Activated naive CD4-positive, alpha-beta T cell treated with anti-CD3 and anti-CD28 coated beads, Interleukin-2, amount 10 ng/mL, durations not matched to agents 7 days and 5 days (primary cell): ENCODE data around the gene FCHSD1.
A peak's percentile ranks its signal among the peaks of the same experiment; 100 is the strongest.

Experiments used
- CTCF ChIA-PET: fragments of 350-600 bp; sonication (Branson Sonifier 250); formaldehyde crosslinking; loops from one replicate; lab custom pipeline; 2021; ENCODE audit warnings: antibody characterized with exemption; lab: Charles Lee
- DNase-seq: peaks from one replicate; pipeline ENCODE4 v3.0.0-alpha.2; 2020
- H3K27ac Mint-ChIP-seq: one replicate; pipeline ENCODE4 v1.8.0; 2021; ENCODE audit warnings: mild to moderate bottlenecking, moderate library complexity, mixed read lengths
- H3K27me3 Mint-ChIP-seq: one replicate; pipeline ENCODE4 v1.8.0; 2021; ENCODE audit warnings: mild to moderate bottlenecking, mixed read lengths
- H3K36me3 Mint-ChIP-seq: one replicate; pipeline ENCODE4 v1.8.0; 2021; ENCODE audit warnings: mixed read lengths
- H3K4me1 Mint-ChIP-seq: one replicate; pipeline ENCODE4 v1.8.0; 2021; ENCODE audit warnings: mixed read lengths
- H3K4me3 Mint-ChIP-seq: one replicate; pipeline ENCODE4 v1.8.0; 2021; ENCODE audit warnings: mild to moderate bottlenecking, moderate library complexity, mixed read lengths
- H3K9me3 Mint-ChIP-seq: one replicate; pipeline ENCODE4 v1.8.0; 2021; ENCODE audit warnings: mixed read lengths

FCHSD1 gene

GRCh38 chr5:141647242-141647641, 4.0 kb downstream of the FCHSD1 start:
- no peaks in the 10 kb centered on the region for H3K9me3 Mint-ChIP-seq
- CTCF ChIA-PET, result interaction anchor here (0.9 to 1.7 kb wide), 3 partner anchors 10 to 55 kb away, joined by 3 to 7 read pairs (median 3); no protein-coding TSS in a partner anchor
- H3K4me1 Mint-ChIP-seq, result peaks cover 33% of the 10 kb centered on the region
- H3K36me3 Mint-ChIP-seq, result peaks cover 15% of the 10 kb centered on the region
- H3K27me3 Mint-ChIP-seq, result no peaks in the 10 kb centered on the region
- peak; percentile 17 for DNase-seq
- no peak overlapping the region for H3K4me3 Mint-ChIP-seq
- no peak overlapping the region for H3K27ac Mint-ChIP-seq

GRCh38 chr5:141646026-141646425, 5.2 kb downstream of the FCHSD1 start:
- CTCF ChIA-PET, result interaction anchor here (1.4 to 1.7 kb wide), 2 partner anchors 54 kb away, joined by 3 to 7 read pairs; no protein-coding TSS in a partner anchor
- peaks cover 23% of the 10 kb centered on the region for H3K36me3 Mint-ChIP-seq
- no peak overlapping the region for H3K4me3 Mint-ChIP-seq
- no peaks in the 10 kb centered on the region for H3K9me3 Mint-ChIP-seq
- no peaks in the 10 kb centered on the region for H3K27me3 Mint-ChIP-seq
- peaks cover 31% of the 10 kb centered on the region for H3K4me1 Mint-ChIP-seq
- no peak overlapping the region for H3K27ac Mint-ChIP-seq
- DNase-seq, result no peak

GRCh38 chr5:141641634-141642267, 9.5 kb downstream of the FCHSD1 start:
- Mint-ChIP-seq H3K27me3 (no peaks in the 10 kb centered on the region), H3K36me3 (peaks cover 29% of the 10 kb centered on the region), H3K9me3 (no peaks in the 10 kb centered on the region), H3K4me3 (no peak overlapping the region), H3K4me1 (peaks cover 22% of the 10 kb centered on the region), H3K27ac (no peak overlapping the region)
- DNase-seq, result peak; percentile 19
- CTCF ChIA-PET, result interaction anchor here (0.9 to 3.1 kb wide), 6 partner anchors 8 to 49 kb away, joined by 3 to 18 read pairs (median 4); partner anchors contain the start of gene DIAPH1

GRCh38 chr5:141640698-141641097, 10.5 kb downstream of the FCHSD1 start:
- Mint-ChIP-seq H3K27ac (no peak overlapping the region), H3K4me1 (peaks cover 28% of the 10 kb centered on the region), H3K27me3 (no peaks in the 10 kb centered on the region), H3K36me3 (peaks cover 26% of the 10 kb centered on the region), H3K9me3 (no peaks in the 10 kb centered on the region), H3K4me3 (no peak overlapping the region)
- CTCF ChIA-PET, result interaction anchor here (1.4 to 3.1 kb wide), 3 partner anchors 21 to 48 kb away, joined by 3 to 18 read pairs (median 15); partner anchors contain the start of gene DIAPH1
- DNase-seq, result peak; percentile 20

- Mint-ChIP-seq H3K4me3 (no peak overlapping the region), H3K36me3 (peaks cover 28% of the 10 kb centered on the region), H3K9me3 (no peaks in the 10 kb centered on the region), H3K27me3 (no peaks in the 10 kb centered on the region), H3K27ac (no peak overlapping the region), H3K4me1 (peaks cover 35% of the 10 kb centered on the region)
- no peak for DNase-seq
- CTCF ChIA-PET, result interaction anchor here (1.6 to 5.8 kb wide), 2 partner anchors 18 to 48 kb away, joined by 4 to 46 read pairs; no protein-coding TSS in a partner anchor
These were observed 11.2 kb downstream of the FCHSD1 start for GRCh38 chr5:141640051-141640415.

GRCh38 chr5:141639357-141640050, 11.7 kb downstream of the FCHSD1 start:
- peaks cover 40% of the 10 kb centered on the region for H3K4me1 Mint-ChIP-seq
- no peaks in the 10 kb centered on the region for H3K9me3 Mint-ChIP-seq
- H3K36me3 Mint-ChIP-seq, result peaks cover 29% of the 10 kb centered on the region
- H3K4me3 Mint-ChIP-seq, result no peak overlapping the region
- DNase-seq, result no peak
- H3K27ac Mint-ChIP-seq, result no peak overlapping the region
- no peaks in the 10 kb centered on the region for H3K27me3 Mint-ChIP-seq
- CTCF ChIA-PET, result interaction anchor here (1.6 to 5.8 kb wide), 2 partner anchors 17 to 47 kb away, joined by 4 to 46 read pairs; no protein-coding TSS in a partner anchor

- Mint-ChIP-seq H3K4me1 (peaks cover 46% of the 10 kb centered on the region), H3K27ac (peak overlapping the region; percentile 88), H3K36me3 (peaks cover 32% of the 10 kb centered on the region), H3K27me3 (no peaks in the 10 kb centered on the region), H3K4me3 (peak overlapping the region; percentile 94), H3K9me3 (no peaks in the 10 kb centered on the region)
- CTCF ChIA-PET, result interaction anchor here (1.2 to 5.8 kb wide), 5 partner anchors 16 to 75 kb away, joined by 4 to 46 read pairs (median 7); partner anchors contain the start of gene DIAPH1
- DNase-seq, result no peak
These were observed 12.4 kb downstream of the FCHSD1 start for GRCh38 chr5:141638771-141639170.

- Mint-ChIP-seq H3K9me3 (no peaks in the 10 kb centered on the region), H3K27ac (peak overlapping the region; percentile 88), H3K4me3 (peak overlapping the region; percentile 94), H3K27me3 (no peaks in the 10 kb centered on the region), H3K4me1 (peaks cover 46% of the 10 kb centered on the region), H3K36me3 (peaks cover 34% of the 10 kb centered on the region)
- CTCF ChIA-PET, result interaction anchor here (0.7 to 5.8 kb wide), 9 partner anchors 9 to 208 kb away, joined by 3 to 46 read pairs (median 4); partner anchors contain the start of genes DIAPH1 and PCDHGA12
- peak; percentile 75 for DNase-seq
These were observed 13.3 kb downstream of the FCHSD1 start for GRCh38 chr5:141637767-141638419.

GRCh38 chr5:141637123-141637766, 14.0 kb downstream of the FCHSD1 start:
- peak; percentile 72 for DNase-seq
- Mint-ChIP-seq H3K9me3 (no peaks in the 10 kb centered on the region), H3K36me3 (peaks cover 39% of the 10 kb centered on the region), H3K27me3 (no peaks in the 10 kb centered on the region), H3K4me3 (peak overlapping the region; percentile 94), H3K27ac (peak overlapping the region; percentile 88), H3K4me1 (peaks cover 46% of the 10 kb centered on the region)
- CTCF ChIA-PET, result interaction anchor here (0.7 to 5.8 kb wide), 12 partner anchors 10 to 207 kb away, joined by 3 to 46 read pairs (median 5); partner anchors contain the start of genes DIAPH1 and PCDHGA12

GRCh38 chr5:141636413-141637122, 14.7 kb downstream of the FCHSD1 start, which contains the start of the genes HDAC3 and RELL2:
Gene HDAC3, minus strand, starts transcription at chr5:141636849. Its CDS starts 59 bp downstream, at chr5:141636790.
Gene RELL2, plus strand, starts transcription at chr5:141636997. Its CDS starts 1,229 bp downstream, at chr5:141638226.
- H3K36me3 Mint-ChIP-seq, result peaks cover 35% of the 10 kb centered on the region
- peaks cover 40% of the 10 kb centered on the region for H3K4me1 Mint-ChIP-seq
- no peaks in the 10 kb centered on the region for H3K27me3 Mint-ChIP-seq
- H3K4me3 Mint-ChIP-seq, result peak within 1 kb of the TSS; percentile 94
- peak within 1 kb of the TSS; percentile 88 for H3K27ac Mint-ChIP-seq
- peak; percentile 95 for DNase-seq
- no peaks in the 10 kb centered on the region for H3K9me3 Mint-ChIP-seq
- CTCF ChIA-PET, result interaction anchor here (0.8 to 5.8 kb wide), 11 partner anchors 15 to 206 kb away, joined by 3 to 46 read pairs (median 5); partner anchors contain the start of genes DIAPH1 and PCDHGA12

GRCh38 chr5:141636106-141636412, 15.2 kb downstream of the FCHSD1 start:
- Mint-ChIP-seq H3K27me3 (no peaks in the 10 kb centered on the region), H3K27ac (peak overlapping the region; percentile 80), H3K4me3 (peak overlapping the region; percentile 94), H3K4me1 (peaks cover 38% of the 10 kb centered on the region), H3K9me3 (no peaks in the 10 kb centered on the region), H3K36me3 (peaks cover 32% of the 10 kb centered on the region)
- no peak for DNase-seq
- CTCF ChIA-PET, result interaction anchor here (0.8 to 5.8 kb wide), 8 partner anchors 14 to 72 kb away, joined by 3 to 46 read pairs (median 5); partner anchors contain the start of gene DIAPH1

- Mint-ChIP-seq H3K4me1 (peaks cover 36% of the 10 kb centered on the region), H3K9me3 (no peaks in the 10 kb centered on the region), H3K36me3 (peaks cover 29% of the 10 kb centered on the region), H3K4me3 (peak overlapping the region; percentile 94), H3K27me3 (no peaks in the 10 kb centered on the region), H3K27ac (peak overlapping the region; percentile 80)
- CTCF ChIA-PET, result interaction anchor here (0.9 to 5.8 kb wide), 5 partner anchors 17 to 72 kb away, joined by 3 to 46 read pairs (median 5); partner anchors contain the start of gene DIAPH1
- DNase-seq, result no peak
These were observed 15.6 kb downstream of the FCHSD1 start for GRCh38 chr5:141635646-141636045.
